HG03025 (cell line): ENCODE results near the gene EPN2.

ENCODE experiments used
- ATAC-seq: cut with Tn5 transposase; IDR thresholded peaks from one replicate; pipeline ENCODE4 v1.9.1; 2021; ENCODE audit warnings: mild to moderate bottlenecking, moderate library complexity; ENCODE audit not compliant: unreplicated experiment, low FRiP score

EPN2 gene

GRCh38 chr17:19327031-19327783 lies 90.0 kb downstream of the EPN2 start:
- ATAC-seq = no peak

DNA sequence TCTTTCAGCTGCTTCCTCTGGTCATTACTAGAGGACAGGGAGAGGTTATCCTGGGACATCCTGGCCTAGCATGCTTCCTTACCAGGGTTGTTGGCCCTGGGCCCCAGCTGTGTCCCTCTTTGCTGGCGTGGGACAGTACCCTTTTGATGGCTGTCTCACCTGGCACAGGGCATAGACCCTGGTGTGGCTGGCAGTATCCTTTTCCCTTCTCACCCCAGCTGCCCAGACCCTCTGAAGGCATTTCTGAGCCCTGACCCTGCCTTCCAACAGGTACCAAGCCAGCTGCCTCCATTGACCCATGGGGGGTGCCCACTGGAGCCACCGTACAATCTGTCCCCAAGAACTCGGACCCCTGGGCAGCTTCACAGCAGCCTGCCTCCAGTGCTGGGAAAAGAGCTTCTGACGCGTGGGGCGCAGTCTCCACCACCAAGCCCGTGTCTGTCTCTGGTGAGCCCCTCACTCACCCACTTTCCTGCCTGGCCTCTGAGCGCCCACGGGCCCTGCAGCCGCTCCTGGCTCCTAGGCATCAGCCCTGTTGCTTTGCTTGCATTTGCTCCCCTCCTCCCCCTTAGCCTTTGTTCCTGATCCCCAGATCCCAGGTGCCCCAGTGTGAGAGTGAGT lies 91.4 kb downstream of the EPN2 start:
- ATAC-seq = no peak

DNA sequence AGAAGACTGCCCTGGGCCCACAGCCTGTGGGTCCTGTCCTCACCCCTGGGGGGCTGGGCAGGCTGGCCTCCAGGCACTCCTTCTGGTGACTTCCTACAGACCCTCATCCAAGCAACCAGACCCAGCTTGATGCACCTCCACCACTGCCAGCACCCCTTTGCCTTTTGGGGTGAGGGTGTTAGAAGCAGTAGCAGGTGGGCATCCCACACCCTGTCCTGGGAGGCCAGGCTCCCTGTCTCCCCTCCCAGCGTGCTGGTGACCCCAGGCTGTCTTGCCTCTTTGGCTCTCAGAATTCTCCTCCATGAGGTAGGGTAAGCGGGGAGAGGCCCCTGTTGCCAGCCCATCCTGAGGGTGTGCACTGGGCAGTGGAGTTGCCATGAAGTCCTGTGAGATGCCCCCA lies 92.0 kb downstream of the EPN2 start:
- ATAC-seq = no peak

DNA sequence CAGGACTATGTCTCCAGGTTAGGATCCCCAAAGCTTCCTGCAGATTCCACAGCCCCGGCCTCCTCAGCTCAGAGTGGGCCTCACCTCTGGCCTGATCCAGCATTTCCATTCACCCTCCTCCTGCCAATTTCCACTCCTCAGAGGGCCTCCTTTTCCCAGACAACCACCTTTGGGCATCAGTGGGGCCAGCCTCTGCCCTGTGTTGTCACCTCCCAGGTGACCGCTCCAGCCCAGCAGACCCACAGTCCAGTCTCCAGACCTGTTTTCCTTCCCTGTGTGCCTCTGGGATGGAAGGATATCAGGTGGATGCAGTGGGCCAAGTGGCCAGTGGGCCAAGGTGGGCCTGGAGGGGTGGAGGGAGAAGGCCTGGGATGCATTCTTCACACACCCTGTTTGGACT lies 92.7 kb downstream of the EPN2 start:
- no peak for ATAC-seq

GRCh38 chr17:19330271-19330670 lies 93.1 kb downstream of the EPN2 start:
- ATAC-seq = no peak

DNA sequence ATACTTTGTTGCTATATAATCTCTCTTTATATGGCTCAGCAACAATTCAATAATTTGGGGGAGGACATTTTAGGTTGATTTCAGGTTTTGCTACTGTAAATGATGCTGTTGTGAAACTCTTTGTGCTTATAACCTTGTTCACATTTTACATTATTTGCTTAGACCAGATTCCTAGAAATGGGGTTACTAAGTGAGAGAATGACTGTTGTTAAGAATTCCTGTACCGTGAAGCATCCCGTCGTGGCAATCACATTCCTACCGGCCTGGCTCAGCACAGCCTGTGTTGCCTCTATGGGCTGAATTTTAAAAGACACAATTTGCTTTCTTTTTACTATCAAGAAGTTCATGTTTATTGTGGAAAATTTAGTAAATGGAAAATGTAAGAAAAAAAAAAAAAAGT lies 94.0 kb downstream of the EPN2 start:
- no peak for ATAC-seq

GRCh38 chr17:19331543-19332245 lies 94.5 kb downstream of the EPN2 start:
- no peak for ATAC-seq

DNA sequence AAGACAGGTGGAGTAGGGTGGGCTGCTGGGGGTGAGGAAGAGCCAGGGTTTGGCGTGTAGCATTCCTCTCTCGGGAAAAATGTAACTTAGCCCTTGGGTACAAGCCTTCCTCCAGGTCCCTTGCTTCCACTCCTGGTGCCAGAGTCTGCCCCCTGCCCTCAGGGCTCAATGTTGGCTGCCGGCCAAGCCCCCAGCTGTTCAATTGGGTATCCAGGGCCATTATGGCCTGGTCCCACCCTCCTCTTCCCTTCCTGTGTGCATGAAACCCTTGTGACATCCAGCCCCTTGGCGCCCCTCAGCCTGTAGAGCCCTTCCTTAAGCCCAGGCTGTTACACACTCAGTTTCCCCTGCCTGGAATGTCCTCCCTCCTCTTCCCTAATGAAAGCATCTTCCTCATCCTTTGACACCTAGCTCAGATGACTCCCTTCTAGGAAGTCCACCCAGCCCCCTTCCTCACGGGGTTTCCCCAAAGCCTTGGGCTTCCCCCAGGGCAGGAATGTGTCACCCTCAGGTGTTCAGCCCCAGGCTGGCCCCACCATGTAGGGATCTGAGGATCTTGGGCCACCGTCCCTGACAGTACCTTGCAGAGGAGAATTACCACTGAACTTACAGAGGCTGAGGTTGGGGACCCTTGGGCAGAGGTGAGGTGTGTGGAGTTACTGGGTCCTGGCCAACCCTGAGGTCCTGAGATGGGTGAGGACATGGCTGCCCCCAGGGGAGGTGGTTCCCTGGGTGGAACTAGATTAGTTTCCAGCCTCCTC lies 95.4 kb downstream of the EPN2 start:
- ATAC-seq = no peak

GRCh38 chr17:19333132-19333440 lies 95.9 kb downstream of the EPN2 start:
- ATAC-seq = no peak

GRCh38 chr17:19333736-19334290 lies 96.6 kb downstream of the EPN2 start:
- no peak for ATAC-seq

DNA sequence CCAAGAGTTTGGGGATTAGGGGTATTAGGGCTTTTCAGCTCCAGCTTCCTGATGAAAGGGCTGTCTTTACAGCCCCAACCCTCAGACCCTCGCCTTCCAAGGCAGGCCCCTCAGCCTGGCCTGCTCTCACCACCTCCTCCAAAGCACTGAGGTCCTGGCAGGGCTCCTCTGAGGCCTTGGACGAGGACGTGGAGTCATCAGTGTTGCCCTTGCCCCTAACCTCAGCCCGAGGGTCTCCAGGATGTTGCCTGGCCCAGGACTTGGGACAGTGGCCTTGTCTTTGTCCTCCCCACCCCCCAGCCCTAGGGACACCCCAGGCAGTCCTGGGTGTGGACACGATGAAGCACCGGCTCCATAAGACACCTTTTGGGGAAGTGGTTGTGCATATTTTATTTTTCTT lies 97.2 kb downstream of the EPN2 start:
- ATAC-seq = no peak

DNA sequence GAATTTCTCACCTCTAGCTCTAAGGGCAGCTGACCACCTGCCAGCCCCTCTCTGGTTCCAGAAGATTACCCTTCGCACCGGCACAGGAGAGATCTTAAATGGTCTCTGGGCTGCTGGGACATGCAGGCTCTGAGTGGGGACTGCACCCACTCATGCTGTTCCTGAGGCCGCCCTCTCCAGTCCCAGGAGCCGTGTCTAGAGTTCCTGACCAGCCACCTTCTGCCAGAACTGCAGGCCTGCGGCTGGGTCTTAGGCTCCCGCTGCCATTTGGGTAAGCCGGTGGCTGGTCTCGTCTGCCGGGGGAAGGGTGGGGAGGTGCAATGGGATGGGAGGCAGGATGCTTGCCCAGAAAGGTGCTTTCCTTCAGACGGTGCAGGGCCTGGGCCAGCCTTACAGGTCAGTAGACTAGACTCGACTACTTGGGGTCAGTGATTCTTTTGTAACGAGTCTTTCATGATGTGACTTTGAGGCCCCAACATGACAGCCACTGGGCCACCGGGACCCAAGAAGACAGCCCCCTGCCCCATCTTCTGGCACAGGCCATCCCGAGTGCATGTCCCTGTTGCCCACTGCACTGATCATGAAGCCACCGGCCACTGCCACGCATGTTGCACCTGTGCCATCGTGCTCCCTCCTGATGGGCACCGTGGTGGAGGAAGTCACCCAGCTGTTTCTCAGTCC lies 98.9 kb downstream of the EPN2 start:
- no peak for ATAC-seq

- no peak for ATAC-seq
These were observed 100.0 kb downstream of the EPN2 start for GRCh38 chr17:19336938-19337711.

DNA sequence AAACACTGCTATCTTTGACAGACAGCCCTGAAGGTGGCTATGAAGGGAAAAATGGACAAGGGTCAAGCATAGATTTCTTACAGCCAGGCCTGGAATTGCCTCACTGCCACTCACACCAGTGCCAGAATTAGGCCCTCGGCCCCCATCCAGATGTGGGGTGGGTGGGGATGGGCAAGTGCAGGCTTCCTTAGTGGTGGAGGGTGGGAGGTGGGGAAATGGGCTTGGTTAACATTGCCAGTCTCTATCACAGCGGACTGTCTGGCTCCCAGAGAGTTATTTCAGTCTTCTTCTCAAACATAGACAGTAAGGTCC lies 100.5 kb downstream of the EPN2 start:
- no peak for ATAC-seq

DNA sequence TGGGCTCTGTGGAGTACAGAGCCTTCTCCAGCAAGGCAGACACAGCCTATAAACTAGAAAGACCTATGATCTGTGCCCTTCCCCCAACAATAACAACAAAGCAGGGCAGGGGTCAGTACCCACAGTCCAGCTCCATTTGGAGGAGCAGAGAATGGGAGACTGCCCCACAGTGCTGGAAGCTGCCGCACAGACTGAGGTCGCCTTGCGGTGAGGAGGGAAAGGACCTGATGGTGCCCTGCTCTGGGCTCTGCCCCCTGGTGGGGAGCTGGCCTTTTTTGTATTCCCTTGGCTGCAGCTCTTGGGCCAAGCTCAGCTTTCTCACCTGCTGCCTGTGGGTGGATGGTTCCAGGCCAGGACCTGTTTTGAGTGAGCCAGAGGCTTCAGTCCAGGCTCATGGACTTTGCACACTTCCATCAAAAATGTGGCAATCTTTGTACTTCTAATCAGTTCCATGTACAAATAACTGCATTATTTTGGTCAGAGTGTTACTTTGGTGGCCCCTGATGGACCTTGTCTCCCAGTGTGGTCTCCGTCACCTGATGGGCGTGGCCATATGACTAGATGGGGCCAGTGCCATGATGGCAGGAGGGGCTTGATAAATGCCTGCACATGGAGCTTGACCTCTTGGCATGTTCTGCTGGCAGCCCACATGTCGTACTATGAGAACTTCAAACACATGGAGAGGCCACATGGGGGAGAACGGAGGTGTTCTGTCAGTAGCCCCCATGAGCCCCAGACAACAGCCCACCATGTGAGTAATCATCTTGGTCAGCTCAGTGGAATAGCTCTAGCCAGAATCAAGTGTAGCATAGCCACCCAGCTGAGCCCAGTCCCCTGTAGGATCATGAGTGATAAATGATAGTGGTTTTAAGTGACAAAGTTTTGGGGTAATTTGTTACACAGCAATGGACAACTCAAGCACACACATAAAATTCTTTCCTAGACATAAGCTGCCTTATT lies 101.1 kb downstream of the EPN2 start:
- ATAC-seq = no peak

GRCh38 chr17:19339341-19339815 lies 102.2 kb downstream of the EPN2 start:
- no peak for ATAC-seq

GRCh38 chr17:19341211-19341631 lies 104.1 kb downstream of the EPN2 start:
- ATAC-seq = no peak
